HCT116 (cell line): Measurements from ENCODE around the gene USP7. TPM values are rescaled to one million over a fixed set of nuclear protein-coding genes. Genes with fewer than 3 reads are reported as not detected.

Experiments used
- ATAC-seq: fragments of 200-7000 bp; cut with Tn5 transposase; 2 replicates; pipeline ENCODE4 v1.9.1; 2020; ENCODE audit warnings: mild to moderate bottlenecking, moderate library complexity
- BruUV-seq: library from RNA; stranded (reverse); fragments of 400-500 nt; replicated peaks from 2 replicates; lab custom pipeline; 2021; lab: Mats Ljungman, UMichigan
- CTCF ChIA-PET: fragments of 300-600 bp; sonication (Branson Sonifier 250); formaldehyde crosslinking; loops from one replicate; lab custom pipeline; 2021; ENCODE audit warnings: antibody characterized with exemption; lab: Charles Lee
- POLR2A ChIA-PET: fragments of 300-600, 350-600 bp; sonication (Branson Sonifier 250); formaldehyde crosslinking; loops from one replicate; lab custom pipeline; 2021; ENCODE audit warnings: antibody characterized with exemption; lab: Charles Lee
- RAD21 ChIA-PET, 2 experiments: fragments of 300-600 bp; sonication (Branson Sonifier 250); formaldehyde crosslinking; loops; one replicate each; lab custom pipeline; 2023; ENCODE audit warnings: low total read pairs in 2 of 2; ENCODE audit not compliant: uncharacterized antibody in 2 of 2, unreplicated experiment in 2 of 2, low non-redundant PET in 1 of 2; lab: Charles Lee
- DNase-seq: peaks from one replicate; pipeline ENCODE4 v3.0.0-alpha.2; 2010; ENCODE audit warnings: low read depth, low spot score
- H2AFZ ChIP-seq: fragments of 200-600 bp; shearing (Covaris generic), sonication (generic); 2 replicates; pipeline ENCODE4 v1.6.1; 2017; ENCODE audit warnings: low read depth, mixed run types, mixed read lengths, antibody characterized with exemption, low read length; ENCODE audit not compliant: poor library complexity, severe bottlenecking
- H3K27ac ChIP-seq: 2 replicates; pipeline ENCODE4 v1.5.1; 2012; ENCODE audit warnings: low read depth, low read length
- H3K27me3 ChIP-seq: fragments of 200-600 bp; sonication (generic); 2 replicates; pipeline ENCODE4 v1.6.1; 2016; ENCODE audit warnings: mixed run types, low read length, mixed read lengths; ENCODE audit not compliant: insufficient read depth
- H3K36me3 ChIP-seq, 2 experiments: fragments of 200-500 bp in 1 of 2; fragments of 200-600 bp in 1 of 2; sonication (Bioruptor generic) in 1 of 2; sonication (generic) in 1 of 2; 2 replicates each; pipeline versions ENCODE4 v1.5.1 to v1.6.1; 2014 to 2016; ENCODE audit warnings: low read length in 2 of 2, inconsistent platforms in 1 of 2, mixed read lengths in 1 of 2, mixed run types in 1 of 2; ENCODE audit not compliant: insufficient read depth in 2 of 2, control insufficient read depth in 1 of 2
- H3K4me1 ChIP-seq, 2 experiments: fragments of 200-600 bp in 1 of 2; sonication (generic) in 1 of 2; 2 replicates each; pipeline versions ENCODE4 v1.5.1 to v1.6.1; 2012 to 2017; ENCODE audit warnings: low read length in 2 of 2, inconsistent platforms in 1 of 2, mild to moderate bottlenecking in 1 of 2, mixed read lengths in 1 of 2, mixed run types in 1 of 2, moderate library complexity in 1 of 2; ENCODE audit not compliant: insufficient read depth in 2 of 2, control insufficient read depth in 1 of 2
- H3K4me2 ChIP-seq: fragments of 200-600 bp; sonication (generic); 2 replicates; pipeline ENCODE4 v1.6.1; 2017; ENCODE audit warnings: mixed run types, low read length, mixed read lengths
- H3K4me3 ChIP-seq, 2 experiments: fragments of 200-600 bp in 1 of 2; sonication (generic) in 1 of 2; replicated peaks in 1 of 2; 2 replicates each; pipeline ENCODE4 v1.5.1; 2011 to 2016; ENCODE audit warnings: low read length in 2 of 2, control low read depth in 1 of 2, low read depth in 1 of 2, mild to moderate bottlenecking in 1 of 2, mixed read lengths in 1 of 2, mixed run types in 1 of 2
- H3K79me2 ChIP-seq: fragments of 200-600 bp; sonication (generic); 2 replicates; pipeline ENCODE4 v1.6.1; 2017; ENCODE audit warnings: mild to moderate bottlenecking, mixed run types, low read length, moderate library complexity, mixed read lengths; ENCODE audit not compliant: insufficient read depth
- H3K9ac ChIP-seq: fragments of 200-600 bp; sonication (generic); 2 replicates; pipeline ENCODE4 v1.6.1; 2016; ENCODE audit warnings: low read length, mixed read lengths
- H3K9me2 ChIP-seq: fragments of 200-600 bp; sonication (generic), shearing (Covaris generic); 2 replicates; pipeline ENCODE4 v1.6.1; 2017; ENCODE audit warnings: mixed run types, mild to moderate bottlenecking, moderate library complexity; ENCODE audit not compliant: insufficient read depth
- H3K9me3 ChIP-seq, 2 experiments: fragments of 200-500 bp in 1 of 2; fragments of 200-600 bp in 1 of 2; sonication (Bioruptor generic) in 1 of 2; sonication (generic) in 1 of 2; 2 replicates each; pipeline ENCODE4 v1.6.1; 2014 to 2017; ENCODE audit warnings: low read length in 2 of 2, mixed read lengths in 2 of 2, inconsistent platforms in 1 of 2, low read depth in 1 of 2, mild to moderate bottlenecking in 1 of 2, mixed run types in 1 of 2, moderate library complexity in 1 of 2; ENCODE audit not compliant: control insufficient read depth in 1 of 2, insufficient read depth in 1 of 2
- H4K20me1 ChIP-seq: fragments of 200-600 bp; sonication (generic), shearing (Covaris generic); 2 replicates; pipeline ENCODE4 v1.6.1; 2017; ENCODE audit warnings: mixed run types, mild to moderate bottlenecking, moderate library complexity; ENCODE audit not compliant: insufficient read depth
- CBX3 ChIP-seq: IDR thresholded peaks from 2 replicates; pipeline ENCODE4 v1.6.1; 2012; ENCODE audit warnings: low read depth
- CEBPB ChIP-seq: IDR thresholded peaks from 2 replicates; pipeline ENCODE4 v1.6.1; 2012; ENCODE audit warnings: low read depth
- EGR1 ChIP-seq: IDR thresholded peaks from 2 replicates; pipeline ENCODE4 v1.6.1; 2012; ENCODE audit warnings: low read depth
- EZH2 ChIP-seq: fragments of 200-600 bp; sonication (generic); IDR thresholded peaks from 2 replicates; pipeline ENCODE4 v1.6.1; 2017; ENCODE audit warnings: antibody characterized with exemption, mixed run types
- FOSL1 ChIP-seq: IDR thresholded peaks from 2 replicates; pipeline ENCODE4 v1.6.1; 2012; ENCODE audit warnings: low read depth
- POLR2A ChIP-seq: IDR thresholded peaks from 2 replicates; pipeline ENCODE4 v1.7.0; 2011; ENCODE audit warnings: borderline replicate concordance; ENCODE audit not compliant: insufficient read depth, insufficient read length; ENCODE audit errors: extremely low read depth
- POLR2AphosphoS5 ChIP-seq: IDR thresholded peaks from 2 replicates; pipeline ENCODE4 v1.6.1; 2011; ENCODE audit warnings: mild to moderate bottlenecking, low read depth, low read length, moderate library complexity
- RAD21 ChIP-seq: IDR thresholded peaks from 2 replicates; pipeline ENCODE4 v1.6.1; 2012; ENCODE audit warnings: low read depth, mild to moderate bottlenecking
- SP1 ChIP-seq: IDR thresholded peaks from 2 replicates; pipeline ENCODE4 v1.6.1; 2012; ENCODE audit warnings: low read depth
- SRF ChIP-seq: IDR thresholded peaks from 2 replicates; pipeline ENCODE4 v1.6.1; 2012; ENCODE audit warnings: low read depth
- YY1 ChIP-seq: IDR thresholded peaks from 2 replicates; pipeline ENCODE4 v1.6.1; 2011; ENCODE audit warnings: low read length, low read depth, moderate library complexity, mild to moderate bottlenecking; ENCODE audit not compliant: insufficient replicate concordance; ENCODE audit errors: extremely low read depth
- ZNF274 ChIP-seq: fragments of 200-500 bp; sonication (Bioruptor generic); IDR thresholded peaks from 2 replicates; pipeline ENCODE4 v1.6.1; 2014; ENCODE audit warnings: mild to moderate bottlenecking, low read depth, low read length, inconsistent platforms
- intact Hi-C: fragments of 100-400 bp; cut with micrococcal nuclease; formaldehyde crosslinking; loops from 2 replicates; pipeline ENCODE4 v1.10.0; 2022
- total RNA-seq: library from RNA; stranded (reverse); gene quantifications from one replicate; pipeline ENCODE4 v1.2.1, GENCODE V29; 2021; ENCODE audit not compliant: unreplicated experiment
- TF ChIP-seq, protein P1 (sequence below), 3 experiments: fragments of 200-600 bp in 1 of 3; sonication (generic) in 1 of 3; IDR thresholded peaks in 2 of 3; conservative IDR thresholded peaks in 1 of 3; 2 replicates each; pipeline ENCODE4 v1.5.1; 2012 to 2017; ENCODE audit warnings: low read depth in 2 of 3, low read length in 2 of 3, antibody characterized with exemption in 1 of 3, borderline replicate concordance in 1 of 3, control low read depth in 1 of 3, mild to moderate bottlenecking in 1 of 3, mixed read lengths in 1 of 3, mixed run types in 1 of 3, moderate library complexity in 1 of 3; ENCODE audit not compliant: insufficient read depth in 1 of 3

The USP7 gene
- total RNA-seq, 1 experiment from 2014 or later: 154 TPM

DNA sequence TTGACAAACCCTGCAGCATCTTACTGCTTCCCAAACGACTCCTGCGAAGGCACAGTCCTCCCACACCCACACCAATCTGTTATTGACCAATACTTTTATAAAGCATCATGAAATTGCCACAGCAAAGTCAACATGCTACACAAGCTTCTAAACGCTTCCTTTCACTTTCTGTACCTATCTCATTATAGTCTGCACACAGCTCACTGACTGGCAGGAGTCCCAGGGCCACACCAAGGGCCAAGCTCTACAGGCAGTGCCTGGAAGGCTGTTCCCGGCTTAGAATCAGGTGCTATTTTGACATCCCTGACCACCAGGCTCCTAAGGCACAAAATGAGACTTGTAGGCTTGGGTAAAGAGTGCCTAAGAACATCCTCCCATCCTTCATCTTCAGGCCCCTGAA is 39.5 kb downstream of the USP7 start:
- no peaks in the 10 kb centered on the region for H3K4me1 ChIP-seq
- no TSS peak for BruUV-seq
- peaks cover 87% of the 10 kb centered on the region for H3K79me2 ChIP-seq
- peaks cover 39 to 52% of the 10 kb centered on the region in 2 experiments for H3K36me3 ChIP-seq
- H3K4me2 ChIP-seq: no peak overlapping the region
- TF ChIP-seq YY1 (no peak), CEBPB (no peak), SP1 (no peak), EGR1 (no peak), ZNF274 (no peak), CBX3 (no peak), RAD21 (no peak), SRF (no peak), POLR2A (no peak), EZH2 (no peak), FOSL1 (no peak), POLR2AphosphoS5 (no peak)
- TF ChIP-seq, protein P1, sequence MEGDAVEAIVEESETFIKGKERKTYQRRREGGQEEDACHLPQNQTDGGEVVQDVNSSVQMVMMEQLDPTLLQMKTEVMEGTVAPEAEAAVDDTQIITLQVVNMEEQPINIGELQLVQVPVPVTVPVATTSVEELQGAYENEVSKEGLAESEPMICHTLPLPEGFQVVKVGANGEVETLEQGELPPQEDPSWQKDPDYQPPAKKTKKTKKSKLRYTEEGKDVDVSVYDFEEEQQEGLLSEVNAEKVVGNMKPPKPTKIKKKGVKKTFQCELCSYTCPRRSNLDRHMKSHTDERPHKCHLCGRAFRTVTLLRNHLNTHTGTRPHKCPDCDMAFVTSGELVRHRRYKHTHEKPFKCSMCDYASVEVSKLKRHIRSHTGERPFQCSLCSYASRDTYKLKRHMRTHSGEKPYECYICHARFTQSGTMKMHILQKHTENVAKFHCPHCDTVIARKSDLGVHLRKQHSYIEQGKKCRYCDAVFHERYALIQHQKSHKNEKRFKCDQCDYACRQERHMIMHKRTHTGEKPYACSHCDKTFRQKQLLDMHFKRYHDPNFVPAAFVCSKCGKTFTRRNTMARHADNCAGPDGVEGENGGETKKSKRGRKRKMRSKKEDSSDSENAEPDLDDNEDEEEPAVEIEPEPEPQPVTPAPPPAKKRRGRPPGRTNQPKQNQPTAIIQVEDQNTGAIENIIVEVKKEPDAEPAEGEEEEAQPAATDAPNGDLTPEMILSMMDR (IDR thresholded peaks at IDR 0.05 in 2 of 3, conservative IDR thresholded peaks at IDR 0.05 in 1 of 3; ENCODE audit: borderline replicate concordance in 1 of 3, insufficient read depth in 1 of 3, low read depth in 2 of 3, low read length in 2 of 3): no peak
- intact Hi-C loops: no loop called here
- no peaks in the 10 kb centered on the region for H3K9me2 ChIP-seq
- DNase-seq (no peak), ATAC-seq (no peak)
- ChIA-PET RAD21 (no interaction called here), POLR2A (no interaction called here), CTCF (no interaction called here)
- no peak overlapping the region for H3K4me3 ChIP-seq
- H2AFZ ChIP-seq: no peak overlapping the region
- H4K20me1 ChIP-seq: peaks cover 14% of the 10 kb centered on the region; the same call in 1 of the 2 replicates
- H3K27me3 ChIP-seq: no peaks in the 10 kb centered on the region
- no peak overlapping the region for H3K27ac ChIP-seq
- no peaks in the 10 kb centered on the region for H3K9me3 ChIP-seq
- H3K9ac ChIP-seq: no peak overlapping the region
